SK-N-SH treated with all-trans-retinoic acid at 6 μM for 48 hours (cell line): ENCODE data around the gene OR2AT4.

Source experiments
- ESRRG ChIP-seq: fragments of 250-450 bp; sonication (Bioruptor Pico); IDR thresholded peaks from 2 replicates; pipeline ENCODE4 v1.6.1; 2021; ENCODE audit warnings: mild to moderate bottlenecking
- RARB ChIP-seq: fragments of 250-450 bp; sonication (Bioruptor Pico); IDR thresholded peaks from 2 replicates; pipeline ENCODE4 v1.8.0; 2021; ENCODE audit warnings: mild to moderate bottlenecking, moderate library complexity
- TCF4 ChIP-seq: fragments of 250-450 bp; sonication (Bioruptor Pico); IDR thresholded peaks from 2 replicates; pipeline ENCODE4 v1.8.0; 2021; ENCODE audit warnings: mild to moderate bottlenecking, moderate library complexity, borderline replicate concordance
- ZNF8 ChIP-seq: fragments of 450-650 bp; formaldehyde crosslinking; IDR thresholded peaks from 2 replicates; pipeline ENCODE4 v1.5.0; 2020; ENCODE audit warnings: mild to moderate bottlenecking, moderate library complexity
- TF ChIP-seq, protein P1 (sequence below): fragments of 250-450 bp; sonication (Bioruptor Pico); IDR thresholded peaks from 2 replicates; pipeline ENCODE4 v1.5.0; 2020; ENCODE audit warnings: mild to moderate bottlenecking, moderate library complexity
- TF ChIP-seq, protein P2 (sequence below): fragments of 250-450 bp; sonication (Bioruptor Pico); IDR thresholded peaks from 2 replicates; pipeline ENCODE4 v1.5.1; 2020; ENCODE audit warnings: low read depth, mild to moderate bottlenecking, moderate library complexity
- TF ChIP-seq, protein P3 (sequence below): fragments of 250-450 bp; sonication (Bioruptor Pico); IDR thresholded peaks from 2 replicates; pipeline ENCODE4 v1.8.0; 2021; ENCODE audit warnings: low read depth, mild to moderate bottlenecking, moderate library complexity, borderline replicate concordance

DNA sequence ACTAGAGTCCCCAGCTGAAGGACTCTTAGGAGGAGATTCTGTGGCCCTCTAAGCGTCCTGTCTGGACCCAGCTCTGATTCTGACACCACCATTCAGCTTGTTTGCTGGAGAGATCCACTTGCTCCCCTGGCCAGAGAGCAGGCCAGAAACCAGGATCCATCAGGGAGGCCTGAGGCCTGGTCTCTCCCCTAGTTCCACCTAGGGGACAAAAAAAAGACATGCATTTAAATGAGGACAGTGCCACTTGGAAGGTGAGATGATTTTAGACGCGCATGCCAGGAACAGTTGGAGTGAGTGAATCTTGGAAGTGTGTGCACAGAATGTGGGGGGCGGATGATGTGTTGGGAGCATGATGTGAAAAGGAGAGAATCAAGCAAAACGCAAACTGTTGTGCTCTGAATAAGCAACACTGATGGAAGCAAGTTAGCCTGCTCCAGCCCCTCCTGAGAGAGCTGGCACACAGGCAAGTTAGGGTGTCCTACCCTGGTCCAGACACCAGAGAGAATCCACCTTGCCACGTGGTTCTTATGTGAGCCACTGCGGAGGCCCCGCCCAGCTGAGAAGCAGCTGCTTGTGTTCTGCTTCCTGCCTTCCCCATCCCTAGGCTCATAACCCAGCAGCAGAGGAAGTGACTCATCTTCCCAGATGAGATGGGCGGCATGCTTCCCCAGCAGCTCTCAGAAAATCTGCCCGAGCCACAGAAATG lies 46.2 kb upstream of the OR2AT4 start:
- TF ChIP-seq, protein P1, sequence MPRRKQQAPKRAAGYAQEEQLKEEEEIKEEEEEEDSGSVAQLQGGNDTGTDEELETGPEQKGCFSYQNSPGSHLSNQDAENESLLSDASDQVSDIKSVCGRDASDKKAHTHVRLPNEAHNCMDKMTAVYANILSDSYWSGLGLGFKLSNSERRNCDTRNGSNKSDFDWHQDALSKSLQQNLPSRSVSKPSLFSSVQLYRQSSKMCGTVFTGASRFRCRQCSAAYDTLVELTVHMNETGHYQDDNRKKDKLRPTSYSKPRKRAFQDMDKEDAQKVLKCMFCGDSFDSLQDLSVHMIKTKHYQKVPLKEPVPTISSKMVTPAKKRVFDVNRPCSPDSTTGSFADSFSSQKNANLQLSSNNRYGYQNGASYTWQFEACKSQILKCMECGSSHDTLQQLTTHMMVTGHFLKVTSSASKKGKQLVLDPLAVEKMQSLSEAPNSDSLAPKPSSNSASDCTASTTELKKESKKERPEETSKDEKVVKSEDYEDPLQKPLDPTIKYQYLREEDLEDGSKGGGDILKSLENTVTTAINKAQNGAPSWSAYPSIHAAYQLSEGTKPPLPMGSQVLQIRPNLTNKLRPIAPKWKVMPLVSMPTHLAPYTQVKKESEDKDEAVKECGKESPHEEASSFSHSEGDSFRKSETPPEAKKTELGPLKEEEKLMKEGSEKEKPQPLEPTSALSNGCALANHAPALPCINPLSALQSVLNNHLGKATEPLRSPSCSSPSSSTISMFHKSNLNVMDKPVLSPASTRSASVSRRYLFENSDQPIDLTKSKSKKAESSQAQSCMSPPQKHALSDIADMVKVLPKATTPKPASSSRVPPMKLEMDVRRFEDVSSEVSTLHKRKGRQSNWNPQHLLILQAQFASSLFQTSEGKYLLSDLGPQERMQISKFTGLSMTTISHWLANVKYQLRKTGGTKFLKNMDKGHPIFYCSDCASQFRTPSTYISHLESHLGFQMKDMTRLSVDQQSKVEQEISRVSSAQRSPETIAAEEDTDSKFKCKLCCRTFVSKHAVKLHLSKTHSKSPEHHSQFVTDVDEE = no peak
- TF ChIP-seq, protein P2, sequence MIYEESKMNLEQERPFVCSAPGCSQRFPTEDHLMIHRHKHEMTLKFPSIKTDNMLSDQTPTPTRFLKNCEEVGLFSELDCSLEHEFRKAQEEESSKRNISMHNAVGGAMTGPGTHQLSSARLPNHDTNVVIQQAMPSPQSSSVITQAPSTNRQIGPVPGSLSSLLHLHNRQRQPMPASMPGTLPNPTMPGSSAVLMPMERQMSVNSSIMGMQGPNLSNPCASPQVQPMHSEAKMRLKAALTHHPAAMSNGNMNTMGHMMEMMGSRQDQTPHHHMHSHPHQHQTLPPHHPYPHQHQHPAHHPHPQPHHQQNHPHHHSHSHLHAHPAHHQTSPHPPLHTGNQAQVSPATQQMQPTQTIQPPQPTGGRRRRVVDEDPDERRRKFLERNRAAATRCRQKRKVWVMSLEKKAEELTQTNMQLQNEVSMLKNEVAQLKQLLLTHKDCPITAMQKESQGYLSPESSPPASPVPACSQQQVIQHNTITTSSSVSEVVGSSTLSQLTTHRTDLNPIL = no peak
- no peak for TF ChIP-seq ZNF8
- TF ChIP-seq, protein P3, sequence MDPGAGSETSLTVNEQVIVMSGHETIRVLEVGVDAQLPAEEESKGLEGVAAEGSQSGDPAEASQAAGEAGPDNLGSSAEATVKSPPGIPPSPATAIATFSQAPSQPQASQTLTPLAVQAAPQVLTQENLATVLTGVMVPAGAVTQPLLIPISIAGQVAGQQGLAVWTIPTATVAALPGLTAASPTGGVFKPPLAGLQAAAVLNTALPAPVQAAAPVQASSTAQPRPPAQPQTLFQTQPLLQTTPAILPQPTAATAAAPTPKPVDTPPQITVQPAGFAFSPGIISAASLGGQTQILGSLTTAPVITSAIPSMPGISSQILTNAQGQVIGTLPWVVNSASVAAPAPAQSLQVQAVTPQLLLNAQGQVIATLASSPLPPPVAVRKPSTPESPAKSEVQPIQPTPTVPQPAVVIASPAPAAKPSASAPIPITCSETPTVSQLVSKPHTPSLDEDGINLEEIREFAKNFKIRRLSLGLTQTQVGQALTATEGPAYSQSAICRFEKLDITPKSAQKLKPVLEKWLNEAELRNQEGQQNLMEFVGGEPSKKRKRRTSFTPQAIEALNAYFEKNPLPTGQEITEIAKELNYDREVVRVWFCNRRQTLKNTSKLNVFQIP = no peak
- TF ChIP-seq TCF4 = no peak
- no peak for TF ChIP-seq RARB
- no peak for TF ChIP-seq ESRRG (CRISPR knock-in tag)
